Tibial nerve (tissue), 4 donors: Measurements from ENCODE around the gene MMP3.

Experiments
- EP300 ChIP-seq, 2 donors: sonication (generic); formaldehyde crosslinking; IDR thresholded peaks; one replicate each; pipeline ENCODE4 v1.6.1; 2017; ENCODE audit warnings: antibody characterized with exemption in 2 of 2, mild to moderate bottlenecking in 1 of 2
- POLR2A ChIP-seq, 2 donors: fragments of 450-650 bp; IDR thresholded peaks; one replicate each; pipeline ENCODE4 v1.6.1; 2017; ENCODE audit warnings: antibody characterized with exemption in 2 of 2, mild to moderate bottlenecking in 2 of 2, moderate library complexity in 2 of 2
- TF ChIP-seq, protein P1 (sequence below), 5 experiments: fragments of 200-600 bp in 3 of 5; fragments of 450-650 bp in 2 of 5; sonication (generic) in 3 of 5; IDR thresholded peaks; one replicate each; pipeline ENCODE4 v1.5.1; 2016 to 2019; ENCODE audit warnings: antibody characterized with exemption in 5 of 5, mild to moderate bottlenecking in 3 of 5, moderate library complexity in 2 of 5

DNA sequence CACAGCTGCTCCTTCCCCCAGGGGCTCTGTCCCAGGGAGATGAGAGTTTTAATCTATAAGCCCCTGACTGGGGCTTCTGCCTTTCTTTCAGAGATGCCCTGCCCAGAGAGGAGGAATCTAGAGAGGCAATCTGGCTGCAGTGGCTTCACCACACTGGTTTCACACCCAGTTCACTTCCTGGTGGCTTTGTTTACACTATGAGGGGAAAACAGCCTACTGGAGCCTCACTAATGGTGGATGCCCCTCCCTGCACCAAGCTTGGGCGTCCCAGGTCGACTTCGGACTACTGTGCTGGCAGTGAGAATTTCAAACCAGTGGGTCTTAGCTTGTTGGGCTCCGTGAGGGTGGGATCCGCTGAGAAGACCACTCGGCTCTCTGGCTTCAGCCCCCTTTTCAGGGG lies 23.9 kb downstream of the MMP3 start:
- TF ChIP-seq, protein P1, sequence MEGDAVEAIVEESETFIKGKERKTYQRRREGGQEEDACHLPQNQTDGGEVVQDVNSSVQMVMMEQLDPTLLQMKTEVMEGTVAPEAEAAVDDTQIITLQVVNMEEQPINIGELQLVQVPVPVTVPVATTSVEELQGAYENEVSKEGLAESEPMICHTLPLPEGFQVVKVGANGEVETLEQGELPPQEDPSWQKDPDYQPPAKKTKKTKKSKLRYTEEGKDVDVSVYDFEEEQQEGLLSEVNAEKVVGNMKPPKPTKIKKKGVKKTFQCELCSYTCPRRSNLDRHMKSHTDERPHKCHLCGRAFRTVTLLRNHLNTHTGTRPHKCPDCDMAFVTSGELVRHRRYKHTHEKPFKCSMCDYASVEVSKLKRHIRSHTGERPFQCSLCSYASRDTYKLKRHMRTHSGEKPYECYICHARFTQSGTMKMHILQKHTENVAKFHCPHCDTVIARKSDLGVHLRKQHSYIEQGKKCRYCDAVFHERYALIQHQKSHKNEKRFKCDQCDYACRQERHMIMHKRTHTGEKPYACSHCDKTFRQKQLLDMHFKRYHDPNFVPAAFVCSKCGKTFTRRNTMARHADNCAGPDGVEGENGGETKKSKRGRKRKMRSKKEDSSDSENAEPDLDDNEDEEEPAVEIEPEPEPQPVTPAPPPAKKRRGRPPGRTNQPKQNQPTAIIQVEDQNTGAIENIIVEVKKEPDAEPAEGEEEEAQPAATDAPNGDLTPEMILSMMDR (IDR thresholded peaks at IDR 0.05), result no peak
- TF ChIP-seq EP300 (IDR thresholded peaks at IDR 0.05), result no peak
- no peak for TF ChIP-seq POLR2A (IDR thresholded peaks at IDR 0.05)
